OCI-M2 (cell line): ENCODE results near the gene LCN9.

Experiments used
- DNase-seq: peaks from one replicate; lab custom pipeline; 2025; ENCODE audit not compliant: unreplicated experiment; lab: John Stamatoyannopoulos, UW

LCN9 gene

GRCh38 chr9:135696446-135696845, 33.3 kb downstream of the LCN9 start:
- no peak for DNase-seq

- no peak for DNase-seq
These were observed 34.1 kb downstream of the LCN9 start for GRCh38 chr9:135697226-135697625.

- no peak for DNase-seq
These were observed 35.1 kb downstream of the LCN9 start for GRCh38 chr9:135698236-135698635.

- no peak for DNase-seq
These were observed 35.7 kb downstream of the LCN9 start for GRCh38 chr9:135698767-135699166.

- no peak for DNase-seq
These were observed 36.3 kb downstream of the LCN9 start, which contains the start of gene SOHLH1 for GRCh38 chr9:135699440-135699839. Gene SOHLH1 (minus strand): TSS chr9:135699481. CDS start chr9:135699467, 14 bp downstream.

GRCh38 chr9:135700525-135700924, 37.4 kb downstream of the LCN9 start:
- DNase-seq = no peak

- DNase-seq = no peak
These were observed 38.2 kb downstream of the LCN9 start for GRCh38 chr9:135701067-135701958.

GRCh38 chr9:135701959-135702721, 39.0 kb downstream of the LCN9 start, which contains the start of gene KCNT1:
Gene KCNT1 (plus strand): TSS chr9:135702185. CDS start chr9:135702259, 74 bp downstream.
- no peak for DNase-seq

- DNase-seq = no peak
These were observed 40.6 kb downstream of the LCN9 start for GRCh38 chr9:135703726-135704125.

- DNase-seq = no peak
These were observed 41.4 kb downstream of the LCN9 start for GRCh38 chr9:135704483-135704882.

GRCh38 chr9:135705376-135705775, 42.3 kb downstream of the LCN9 start:
- DNase-seq = no peak

GRCh38 chr9:135706288-135706687, 43.2 kb downstream of the LCN9 start:
- no peak for DNase-seq

GRCh38 chr9:135707252-135708138, 44.4 kb downstream of the LCN9 start:
- DNase-seq = no peak

GRCh38 chr9:135708164-135708563, 45.1 kb downstream of the LCN9 start:
- DNase-seq = no peak

GRCh38 chr9:135711391-135711790, 48.3 kb downstream of the LCN9 start:
- no peak for DNase-seq

- DNase-seq = no peak
These were observed 48.8 kb downstream of the LCN9 start for GRCh38 chr9:135711881-135712280.

GRCh38 chr9:135712613-135713295, 49.6 kb downstream of the LCN9 start:
- DNase-seq = no peak

GRCh38 chr9:135714242-135715055, 51.3 kb downstream of the LCN9 start:
- no peak for DNase-seq

- DNase-seq = no peak
These were observed 52.0 kb downstream of the LCN9 start for GRCh38 chr9:135715056-135715595.
